BLaER1 treated with 17β-estradiol and CSF1 and Interleukin-3, amounts not matched to agents 10 nM and 100 nM (cell line): Measurements from ENCODE around the gene ADAMTSL3.

ENCODE experiments used
- H3K27ac ChIP-seq, 11 experiments: shearing (Covaris generic); formaldehyde crosslinking; 2 replicates each; pipeline ENCODE4 v1.8.1; 2022
- H3K27me3 ChIP-seq, 11 experiments: shearing (Covaris generic); formaldehyde crosslinking; 2 replicates each; pipeline ENCODE4 v1.8.1; 2022
- H3K36me3 ChIP-seq, 11 experiments: shearing (Covaris generic); formaldehyde crosslinking; 2 replicates each; pipeline ENCODE4 v1.8.1; 2022
- H3K4me1 ChIP-seq, 10 experiments: shearing (Covaris generic); formaldehyde crosslinking; 2 replicates each; pipeline ENCODE4 v1.8.1; 2022
- H3K4me2 ChIP-seq, 11 experiments: shearing (Covaris generic); formaldehyde crosslinking; 2 replicates each; pipeline ENCODE4 v1.8.1; 2022
- H3K4me3 ChIP-seq, 10 experiments: shearing (Covaris generic); formaldehyde crosslinking; 2 replicates each; pipeline ENCODE4 v1.8.1; 2022
- H3K9ac ChIP-seq, 11 experiments: shearing (Covaris generic); formaldehyde crosslinking; 2 replicates each; pipeline ENCODE4 v1.8.1; 2022
- H3K9me3 ChIP-seq, 11 experiments: shearing (Covaris generic); formaldehyde crosslinking; replicated peaks in 1 of 11; 2 replicates each; pipeline ENCODE4 v1.8.1; 2022
- H4K20me1 ChIP-seq, 11 experiments: shearing (Covaris generic); formaldehyde crosslinking; 2 replicates each; pipeline ENCODE4 v1.8.1; 2022
- Cebpa-rat ChIP-seq, 11 experiments: shearing (Covaris generic); IDR thresholded peaks; 2 replicates each; pipeline ENCODE4 v1.8.1; 2022

The ADAMTSL3 gene

GRCh38 chr15:83815506-83815905 lies 161.6 kb downstream of the ADAMTSL3 start:
- Histone ChIP-seq H3K36me3 (no peaks in the 10 kb centered on the region), H3K4me3 (no peak overlapping the region), H3K9ac (no peak overlapping the region), H3K4me1 (no peaks in the 10 kb centered on the region), H3K4me2 (no peak overlapping the region), H3K27me3 (no peaks in the 10 kb centered on the region), H3K27ac (no peak overlapping the region), H4K20me1 (no peaks in the 10 kb centered on the region), H3K9me3 (no peaks in the 10 kb centered on the region)
- TF ChIP-seq Cebpa-rat (IDR thresholded peaks at IDR 0.05): no peak

- Histone ChIP-seq H3K27me3 (no peaks in the 10 kb centered on the region), H3K4me2 (no peak overlapping the region), H3K4me1 (no peaks in the 10 kb centered on the region), H3K27ac (no peak overlapping the region), H3K9ac (no peak overlapping the region), H3K9me3 (no peaks in the 10 kb centered on the region), H4K20me1 (no peaks in the 10 kb centered on the region), H3K36me3 (no peaks in the 10 kb centered on the region), H3K4me3 (no peak overlapping the region)
- TF ChIP-seq Cebpa-rat (IDR thresholded peaks at IDR 0.05): no peak
These were observed 162.4 kb downstream of the ADAMTSL3 start for GRCh38 chr15:83816124-83816883.

- Histone ChIP-seq H3K4me2 (no peak overlapping the region), H3K27ac (no peak overlapping the region), H3K4me1 (no peaks in the 10 kb centered on the region), H3K27me3 (no peaks in the 10 kb centered on the region), H3K36me3 (no peaks in the 10 kb centered on the region), H4K20me1 (no peaks in the 10 kb centered on the region), H3K9me3 (peaks cover 0 to 9% (median 0%) of the 10 kb centered on the region in 11 experiments; a peak in 2 of 22 replicates), H3K9ac (no peak overlapping the region), H3K4me3 (no peak overlapping the region)
- TF ChIP-seq Cebpa-rat (IDR thresholded peaks at IDR 0.05): no peak
These were observed 164.7 kb downstream of the ADAMTSL3 start for GRCh38 chr15:83818591-83818990.

GRCh38 chr15:83830381-83830780 lies 176.5 kb downstream of the ADAMTSL3 start:
- no peak overlapping the region for H3K9ac ChIP-seq
- H3K4me3 ChIP-seq: no peak overlapping the region
- no peaks in the 10 kb centered on the region for H3K27me3 ChIP-seq
- H3K27ac ChIP-seq: no peak overlapping the region
- H3K9me3 ChIP-seq: no peaks in the 10 kb centered on the region
- H3K4me2 ChIP-seq: no peak overlapping the region
- H4K20me1 ChIP-seq: no peaks in the 10 kb centered on the region
- H3K4me1 ChIP-seq: 0 out of 20 replicates have a peak, but pooled peaks cover 0 to 3% (median 0%) of the 10 kb centered on the region in 10 experiments
- no peak for TF ChIP-seq Cebpa-rat (IDR thresholded peaks at IDR 0.05)
- no peaks in the 10 kb centered on the region for H3K36me3 ChIP-seq

- H3K27me3 ChIP-seq: no peaks in the 10 kb centered on the region
- H4K20me1 ChIP-seq: no peaks in the 10 kb centered on the region
- no peaks in the 10 kb centered on the region for H3K9me3 ChIP-seq
- no peak overlapping the region for H3K4me3 ChIP-seq
- H3K4me1 ChIP-seq: 0 out of 20 replicates have a peak, but pooled peaks cover 0 to 3% (median 0%) of the 10 kb centered on the region in 10 experiments
- no peak overlapping the region for H3K4me2 ChIP-seq
- no peak overlapping the region for H3K27ac ChIP-seq
- H3K9ac ChIP-seq: no peak overlapping the region
- TF ChIP-seq Cebpa-rat (IDR thresholded peaks at IDR 0.05): no peak
- H3K36me3 ChIP-seq: no peaks in the 10 kb centered on the region
These were observed 179.6 kb downstream of the ADAMTSL3 start for GRCh38 chr15:83833569-83833968.

GRCh38 chr15:83835479-83835878 lies 181.6 kb downstream of the ADAMTSL3 start:
- H3K27ac ChIP-seq: no peak overlapping the region
- H4K20me1 ChIP-seq: no peaks in the 10 kb centered on the region
- H3K9ac ChIP-seq: no peak overlapping the region
- no peaks in the 10 kb centered on the region for H3K9me3 ChIP-seq
- 0 out of 20 replicates have a peak, but pooled peaks cover 0 to under 1% (median 0%) of the 10 kb centered on the region in 10 experiments for H3K4me1 ChIP-seq
- H3K36me3 ChIP-seq: no peaks in the 10 kb centered on the region
- no peak for TF ChIP-seq Cebpa-rat (IDR thresholded peaks at IDR 0.05)
- no peak overlapping the region for H3K4me3 ChIP-seq
- no peaks in the 10 kb centered on the region for H3K27me3 ChIP-seq
- no peak overlapping the region for H3K4me2 ChIP-seq

GRCh38 chr15:83837945-83838571 lies 184.1 kb downstream of the ADAMTSL3 start:
- Histone ChIP-seq H3K4me3 (no peak overlapping the region), H3K4me2 (no peak overlapping the region), H4K20me1 (no peaks in the 10 kb centered on the region), H3K27me3 (no peaks in the 10 kb centered on the region), H3K4me1 (no peaks in the 10 kb centered on the region), H3K9me3 (no peaks in the 10 kb centered on the region), H3K27ac (no peak overlapping the region), H3K9ac (no peak overlapping the region), H3K36me3 (no peaks in the 10 kb centered on the region)
- no peak for TF ChIP-seq Cebpa-rat (IDR thresholded peaks at IDR 0.05)

GRCh38 chr15:83838763-83839162 lies 184.8 kb downstream of the ADAMTSL3 start:
- no peaks in the 10 kb centered on the region for H4K20me1 ChIP-seq
- H3K4me2 ChIP-seq: no peak overlapping the region
- H3K27ac ChIP-seq: no peak overlapping the region
- no peak overlapping the region for H3K4me3 ChIP-seq
- H3K4me1 ChIP-seq: no peaks in the 10 kb centered on the region
- no peak for TF ChIP-seq Cebpa-rat (IDR thresholded peaks at IDR 0.05)
- H3K36me3 ChIP-seq: no peaks in the 10 kb centered on the region
- no peaks in the 10 kb centered on the region for H3K27me3 ChIP-seq
- H3K9ac ChIP-seq: no peak overlapping the region
- no peaks in the 10 kb centered on the region for H3K9me3 ChIP-seq

- Histone ChIP-seq H3K27me3 (no peaks in the 10 kb centered on the region), H3K4me3 (no peak overlapping the region), H3K4me1 (peaks cover 0 to 28% (median 0%) of the 10 kb centered on the region in 10 experiments; a peak in 5 of 20 replicates), H3K36me3 (no peaks in the 10 kb centered on the region), H3K4me2 (no peak overlapping the region), H3K9ac (no peak overlapping the region), H4K20me1 (no peaks in the 10 kb centered on the region), H3K9me3 (no peaks in the 10 kb centered on the region), H3K27ac (no peak overlapping the region)
- TF ChIP-seq Cebpa-rat (IDR thresholded peaks at IDR 0.05): no peak
These were observed 188.4 kb downstream of the ADAMTSL3 start for GRCh38 chr15:83842281-83842680.

- Histone ChIP-seq H3K27ac (no peak overlapping the region), H3K9ac (no peak overlapping the region), H3K36me3 (no peaks in the 10 kb centered on the region), H3K9me3 (no peaks in the 10 kb centered on the region), H3K4me3 (no peak overlapping the region), H3K4me1 (peaks cover 0 to 39% (median 0%) of the 10 kb centered on the region in 10 experiments; a peak in 7 of 20 replicates), H4K20me1 (no peaks in the 10 kb centered on the region), H3K27me3 (no peaks in the 10 kb centered on the region), H3K4me2 (no peak overlapping the region)
- TF ChIP-seq Cebpa-rat (IDR thresholded peaks at IDR 0.05): no peak
These were observed 189.5 kb downstream of the ADAMTSL3 start for GRCh38 chr15:83843471-83843871.
